Lung microvascular endothelial cell (primary cell): ENCODE results near the gene ARID4B. TPM values are rescaled to one million over a fixed set of nuclear protein-coding genes. Genes with fewer than 3 reads are reported as not detected.
"Not testable (repeated sequence)": the region's sequence is repeated elsewhere in the genome, so short reads cannot be mapped to it uniquely, and the experiment has no call there.

Experiments used
- DNase-seq, 2 donors: peaks; one replicate each; pipeline versions ENCODE4 v3.0.0 to v3.0.0-alpha.2; 2010; ENCODE audit warnings: low read depth in 2 of 2
- total RNA-seq: library from RNA; depleted of rRNA; stranded (reverse); fragments of >200 nt; gene quantifications from 2 replicates; pipeline ENCODE4 v1.2.1, GENCODE V29; 2014

ARID4B gene
- total RNA-seq, 1 donor from 2014 or later, result 43.8 TPM

DNA sequence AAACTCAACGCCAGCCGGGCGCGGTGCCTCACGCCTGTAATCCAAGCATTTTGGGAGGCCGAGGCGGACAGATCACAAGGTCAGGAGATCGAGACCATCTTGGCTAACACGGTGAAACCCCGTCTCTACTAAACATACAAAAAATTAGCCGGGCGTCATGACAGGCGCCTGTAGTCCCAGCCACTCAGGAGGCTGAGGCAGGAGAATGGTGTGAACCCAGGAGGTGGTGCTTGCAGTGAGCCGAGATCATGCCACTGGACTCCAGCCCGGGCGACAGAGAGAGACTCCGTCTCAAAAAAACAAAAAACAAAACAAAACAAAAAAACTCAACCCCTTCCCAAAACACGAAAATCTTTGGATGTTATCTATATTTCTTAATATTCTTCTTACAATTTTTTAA, 58.0 kb downstream of the ARID4B start:
- DNase-seq, result not testable (repeated sequence)

DNA sequence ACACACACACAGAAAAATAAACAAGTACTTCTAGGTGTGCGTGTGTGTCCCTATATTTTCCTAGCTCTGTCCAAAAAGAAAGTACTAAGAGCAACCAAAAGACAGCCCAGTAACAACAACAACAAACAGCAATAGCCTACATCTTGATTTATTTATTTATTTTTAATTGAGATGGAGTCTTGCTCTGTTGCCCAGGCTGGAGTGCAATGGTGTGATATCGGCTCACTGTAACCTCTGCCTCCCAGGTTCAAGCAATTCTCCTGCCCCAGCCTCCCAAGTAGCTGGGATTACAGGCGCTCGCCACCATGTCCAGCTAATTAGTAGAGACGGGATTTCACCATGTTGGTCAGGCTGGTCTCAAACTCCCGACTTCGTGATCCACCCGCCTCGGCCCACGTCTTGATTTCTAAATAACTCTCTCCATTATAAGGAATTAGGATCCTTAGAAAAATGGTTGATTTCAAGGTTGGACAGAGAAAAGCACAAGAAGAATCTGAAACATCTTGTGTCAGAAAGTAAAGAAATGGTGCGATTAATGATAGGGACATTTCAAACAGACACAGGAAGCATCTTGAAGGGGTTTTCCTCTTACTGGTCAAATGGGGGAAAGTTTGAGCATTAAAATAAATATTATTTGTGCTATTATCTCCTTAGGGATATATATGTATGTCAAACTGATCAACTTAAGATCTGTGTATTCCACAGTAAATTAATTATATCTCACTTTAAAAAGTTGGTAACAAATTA, 59.4 kb downstream of the ARID4B start:
- DNase-seq, result no peak

DNA sequence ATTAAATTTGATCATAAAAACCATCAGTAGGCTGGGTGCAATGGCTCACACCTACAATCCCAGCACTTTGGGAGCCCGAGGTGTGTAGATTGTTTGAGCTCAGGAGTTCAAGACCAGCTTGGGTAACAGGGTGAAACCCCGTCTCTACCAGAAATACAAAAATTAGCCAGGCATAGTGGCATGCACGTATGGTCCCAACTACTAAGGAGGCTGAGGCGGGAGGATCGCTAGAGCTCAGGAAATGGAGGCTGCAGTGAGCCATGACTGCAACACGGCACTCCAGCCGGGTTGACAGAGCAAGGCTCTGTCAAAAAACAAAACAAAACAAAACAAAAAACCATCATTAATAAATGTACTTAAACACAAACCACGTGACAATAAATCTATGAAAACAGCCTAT, 61.0 kb downstream of the ARID4B start:
- DNase-seq, result no peak

DNA sequence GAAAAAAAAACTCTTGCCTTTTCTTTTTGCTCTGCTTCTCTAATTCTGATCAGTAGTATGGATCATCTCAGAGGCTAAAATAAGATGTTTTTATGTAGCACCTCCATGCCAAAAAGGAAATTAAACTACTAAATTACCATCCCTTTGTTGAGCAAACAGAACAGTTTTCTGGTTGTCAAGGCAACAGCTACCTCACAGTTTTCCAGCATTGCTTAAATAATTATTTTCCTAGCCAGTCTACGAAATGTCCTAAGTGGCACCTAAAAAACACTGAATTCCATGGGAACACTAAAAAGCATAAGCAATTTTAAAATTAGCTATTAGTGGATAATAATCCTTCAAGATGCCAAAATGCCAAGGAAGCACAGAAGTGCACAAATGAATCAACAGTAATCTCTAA, 61.7 kb downstream of the ARID4B start:
- peak; percentile 45 to 62 for DNase-seq

DNA sequence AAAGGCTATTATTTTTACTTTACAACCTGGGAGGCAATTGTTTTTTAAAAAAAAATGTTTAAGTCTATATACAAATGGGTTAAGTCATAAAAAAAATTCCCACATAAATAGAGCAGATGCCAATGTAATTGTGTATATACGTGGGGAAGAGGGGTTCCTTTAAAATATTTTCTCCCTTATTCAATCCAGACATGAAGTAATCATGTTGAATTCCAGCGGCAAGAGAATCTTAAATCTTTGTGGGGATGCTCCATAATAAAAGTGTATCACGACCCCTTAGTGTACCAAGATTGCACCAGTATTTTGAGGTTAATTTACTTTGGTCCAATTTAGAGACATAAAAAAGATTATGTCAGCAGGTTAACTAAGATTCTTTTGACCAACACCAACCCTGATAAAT, 62.1 kb downstream of the ARID4B start:
- DNase-seq, result no peak

DNA sequence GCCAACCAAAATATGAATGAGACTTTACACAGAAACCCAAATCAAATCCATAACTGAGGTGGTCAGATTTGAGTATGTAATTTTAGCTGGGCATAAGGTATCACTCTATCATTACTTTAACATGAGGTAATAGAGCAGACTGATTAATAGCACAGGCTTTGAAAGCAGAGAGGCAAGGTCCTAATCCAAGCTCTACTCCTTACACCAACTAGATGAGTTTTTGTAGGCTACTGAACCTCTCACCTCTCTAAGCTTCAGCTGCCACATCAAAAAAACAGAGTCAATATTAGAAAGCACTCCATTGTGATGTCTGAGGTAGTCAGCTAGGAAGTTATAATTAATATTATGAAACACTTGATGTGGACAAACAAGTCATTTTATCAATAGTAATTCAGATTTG, 63.7 kb downstream of the ARID4B start:
- DNase-seq, result no peak

DNA sequence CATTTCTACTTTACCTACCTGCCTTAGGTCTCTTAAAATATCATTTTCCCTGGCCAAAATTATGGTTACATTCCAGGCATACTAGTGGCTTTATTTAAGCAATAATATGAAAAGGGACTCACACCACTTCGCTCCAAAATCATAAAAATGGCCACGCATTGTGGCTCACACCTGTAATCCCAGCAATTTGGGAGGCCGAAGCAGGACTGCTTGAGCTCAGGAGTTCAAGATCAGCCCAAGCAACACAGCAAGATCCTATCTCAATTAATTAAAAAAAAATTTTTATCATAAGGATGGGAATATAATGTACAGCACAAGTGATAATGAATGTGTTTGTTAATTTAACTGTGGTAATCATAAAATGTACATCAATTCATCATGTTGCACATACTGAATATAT, 65.4 kb downstream of the ARID4B start:
- DNase-seq, result no peak

DNA sequence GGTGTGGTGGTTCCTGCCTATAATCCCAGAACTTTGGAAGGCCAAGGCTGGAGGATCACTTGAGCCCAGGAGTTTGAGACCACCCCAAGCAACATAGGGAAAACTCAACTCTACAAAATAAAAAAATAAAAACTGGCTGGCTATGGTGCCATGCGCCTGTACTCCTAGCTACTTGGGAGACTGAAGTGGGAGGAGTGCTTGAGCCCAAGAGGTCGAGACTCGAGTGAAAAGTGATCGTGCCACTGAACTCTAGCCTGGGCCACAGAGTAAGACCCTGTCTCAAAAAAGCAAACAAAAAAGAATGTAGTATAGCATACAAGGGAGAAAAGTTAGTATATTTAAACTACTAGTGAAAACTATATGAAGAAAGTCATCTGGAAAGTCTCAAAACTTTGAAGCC, 66.7 kb downstream of the ARID4B start:
- DNase-seq, result no peak

DNA sequence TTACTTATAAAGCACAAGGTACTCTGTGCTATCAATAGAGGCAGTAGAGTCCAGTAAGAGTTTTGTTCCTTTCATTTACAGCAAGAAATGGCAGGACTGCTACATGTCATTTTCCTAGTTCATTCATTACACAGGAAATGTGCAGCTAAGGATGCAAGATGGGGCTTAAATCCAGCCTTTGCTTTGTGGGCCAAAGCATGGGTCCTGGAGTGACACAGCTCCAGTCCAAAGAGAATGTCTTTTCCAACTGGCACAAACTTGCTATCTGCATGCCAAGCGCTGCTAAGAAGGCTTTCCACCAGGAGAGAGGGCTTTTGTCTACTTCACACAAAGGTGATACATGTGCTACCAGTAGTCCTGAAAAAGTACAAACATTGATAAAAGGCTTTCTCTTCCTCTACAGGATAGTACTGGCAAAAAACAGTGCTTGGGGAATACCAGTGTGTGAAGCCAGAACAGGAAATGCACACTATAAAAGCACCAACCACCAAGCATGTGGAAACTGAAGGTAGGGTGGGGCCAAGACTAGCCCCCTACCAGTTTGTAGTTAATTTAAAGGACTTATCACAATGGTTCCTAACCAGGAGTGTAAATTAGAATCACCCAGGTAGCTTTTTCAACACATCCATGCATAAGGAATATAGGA, 68.7 kb downstream of the ARID4B start:
- peak; percentile 7 to 43 for DNase-seq

DNA sequence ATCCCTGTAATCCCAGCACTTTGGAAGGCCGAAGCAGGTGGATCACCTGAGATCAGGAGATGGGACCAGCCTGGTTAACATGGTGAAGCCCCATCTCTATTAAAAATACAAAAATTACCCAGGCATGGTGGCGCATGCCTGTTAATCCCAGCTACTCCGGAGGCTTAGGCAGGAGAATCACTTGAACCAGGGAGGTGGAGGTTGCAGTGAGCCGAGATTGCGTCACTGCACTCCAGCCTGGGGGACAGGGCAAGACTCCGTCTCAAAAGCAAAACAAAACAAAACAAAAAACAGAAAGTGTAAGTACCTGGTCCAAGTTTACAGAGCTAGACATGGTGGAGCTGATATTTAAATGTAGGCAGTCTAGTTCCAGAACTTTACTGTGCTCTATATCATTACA, 69.9 kb downstream of the ARID4B start:
- not testable (repeated sequence) for DNase-seq

DNA sequence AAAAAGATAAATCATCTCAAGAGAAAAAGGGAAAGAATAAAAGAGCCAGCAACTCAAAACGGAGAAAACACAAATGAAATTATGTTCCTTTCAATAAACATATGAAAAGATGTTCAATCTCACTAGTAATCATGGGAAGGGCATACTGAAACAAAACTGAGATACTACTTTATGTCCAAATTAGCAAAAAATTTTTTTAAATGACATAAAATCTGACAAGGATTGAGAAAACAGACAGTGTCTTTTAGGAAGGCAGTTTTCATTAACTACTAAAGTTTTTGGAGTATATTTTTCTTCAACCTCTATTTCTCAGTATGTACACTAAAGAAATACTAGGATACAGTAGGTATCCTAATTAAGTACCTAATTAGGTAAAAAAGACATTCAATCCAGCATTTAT, 73.3 kb downstream of the ARID4B start:
- no peak for DNase-seq

DNA sequence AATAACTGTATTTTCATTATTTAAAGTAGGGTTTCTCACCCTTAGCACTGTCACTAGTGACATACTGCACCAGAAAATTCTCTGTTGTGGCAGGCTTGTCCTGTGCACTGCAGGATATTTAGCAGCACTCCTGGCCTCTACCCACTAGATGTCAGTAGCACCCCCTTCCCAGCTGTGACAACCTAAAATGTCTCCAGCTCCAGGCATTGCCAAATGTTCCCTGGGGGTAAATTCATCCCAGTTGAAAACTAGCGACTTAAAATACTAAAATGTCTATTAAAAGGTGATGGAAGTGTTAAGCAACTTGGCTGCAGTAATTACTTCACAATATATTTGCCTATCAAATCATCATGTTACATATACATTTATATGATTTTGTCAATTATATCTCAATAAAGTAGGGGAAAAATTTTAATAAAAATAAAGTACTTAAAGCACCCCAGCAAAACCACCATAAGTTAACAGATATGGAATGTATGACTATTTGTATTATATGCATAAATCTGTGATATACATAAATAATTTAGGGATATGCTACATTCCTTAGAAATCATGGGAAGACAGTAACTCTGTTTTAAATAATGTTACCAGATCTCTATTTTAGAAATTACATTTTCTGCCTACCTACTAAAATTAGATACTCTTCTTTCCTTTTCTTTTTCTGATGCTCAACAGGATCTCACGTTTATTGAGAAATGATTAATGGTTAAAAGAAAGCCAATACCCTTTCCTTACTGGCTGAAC, 74.6 kb downstream of the ARID4B start:
- peak; percentile 76 to 81 for DNase-seq

DNA sequence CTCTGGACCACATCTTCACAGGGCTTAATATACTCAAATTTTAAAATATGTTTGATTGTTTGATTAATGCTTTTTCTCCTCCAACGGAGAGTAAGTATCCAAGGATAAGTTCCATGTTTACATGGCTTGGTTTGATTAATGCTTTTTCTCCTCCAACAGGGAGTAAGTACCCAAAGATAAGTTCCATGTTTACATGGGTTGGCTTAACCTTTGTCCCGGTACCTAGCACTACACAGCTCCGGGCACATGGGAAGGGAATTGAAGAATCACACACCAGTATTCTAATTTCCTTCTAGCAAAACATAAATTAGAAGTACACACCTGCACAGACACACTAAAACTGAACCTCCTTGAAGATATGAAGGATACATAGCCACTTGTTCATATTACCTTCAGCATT, 77.5 kb downstream of the ARID4B start:
- DNase-seq, result no peak

DNA sequence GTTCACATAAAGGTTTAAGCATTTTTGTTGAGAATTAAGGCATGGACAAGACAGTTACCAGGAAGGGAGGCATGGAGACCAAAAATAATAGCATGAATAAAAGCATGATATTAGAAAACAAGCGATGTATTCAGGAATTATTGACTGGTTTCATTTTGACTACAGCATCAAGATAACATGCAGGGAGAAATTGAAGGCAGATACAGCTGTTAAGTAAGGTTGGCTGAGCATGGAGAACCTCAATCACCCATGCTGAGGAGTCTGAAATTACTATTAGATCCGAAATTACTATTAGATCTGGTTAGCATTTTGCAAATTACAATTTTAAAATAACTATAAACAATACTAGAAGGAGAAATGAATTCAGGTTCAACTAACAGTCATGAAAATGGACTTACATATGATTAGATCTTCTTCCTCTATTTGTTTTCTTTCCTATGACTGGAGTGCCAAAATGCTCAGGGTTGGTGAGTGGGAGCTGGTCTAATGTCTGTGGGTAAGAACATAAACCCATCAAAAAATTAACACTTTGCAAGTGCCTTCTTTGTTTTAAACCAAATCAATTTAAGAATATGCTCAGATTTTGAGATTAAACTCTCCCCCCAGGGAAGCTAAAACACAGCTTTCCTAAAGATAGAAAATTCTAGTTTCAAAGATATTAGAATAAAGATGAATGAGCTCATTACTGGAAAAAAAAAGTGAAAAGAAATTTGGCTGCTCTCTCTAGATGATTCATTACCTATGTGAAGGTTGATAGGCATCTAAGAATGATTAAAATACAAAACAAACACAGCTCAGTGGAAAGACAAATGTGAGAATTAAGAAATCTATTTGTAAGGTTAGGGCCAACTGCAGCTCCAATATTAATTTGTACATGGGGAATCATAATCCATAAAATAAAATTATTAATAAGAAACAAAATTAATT, 81.7 kb downstream of the ARID4B start:
- DNase-seq, result peak; percentile 36 to 39

DNA sequence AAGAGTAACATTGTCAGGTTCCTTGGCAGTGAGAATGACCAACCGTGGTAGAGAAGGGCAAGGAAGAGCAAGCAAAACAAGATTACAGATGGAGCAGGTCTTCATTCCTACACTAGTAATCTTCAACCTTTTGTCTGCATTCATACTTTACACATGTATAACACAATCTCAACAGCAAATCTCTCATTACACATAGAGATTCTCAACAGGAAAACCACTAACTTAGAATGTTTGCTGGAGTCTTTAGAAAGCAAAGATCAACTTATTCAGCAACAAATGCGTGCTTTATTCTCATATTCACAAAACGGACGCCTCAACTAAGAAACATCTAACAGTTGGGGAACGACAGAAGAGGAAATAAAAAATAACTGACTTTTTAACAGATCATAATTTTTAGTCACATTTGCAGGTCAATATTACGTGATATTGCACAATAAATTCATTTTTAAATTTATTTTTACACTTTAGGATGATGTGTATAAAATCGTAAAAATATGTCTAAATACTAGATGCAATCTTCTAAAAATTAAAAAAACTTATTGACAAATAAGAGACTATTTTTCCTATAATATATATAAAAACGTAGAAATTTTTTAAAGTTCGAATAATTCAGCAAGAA, 82.9 kb downstream of the ARID4B start:
- no peak for DNase-seq

DNA sequence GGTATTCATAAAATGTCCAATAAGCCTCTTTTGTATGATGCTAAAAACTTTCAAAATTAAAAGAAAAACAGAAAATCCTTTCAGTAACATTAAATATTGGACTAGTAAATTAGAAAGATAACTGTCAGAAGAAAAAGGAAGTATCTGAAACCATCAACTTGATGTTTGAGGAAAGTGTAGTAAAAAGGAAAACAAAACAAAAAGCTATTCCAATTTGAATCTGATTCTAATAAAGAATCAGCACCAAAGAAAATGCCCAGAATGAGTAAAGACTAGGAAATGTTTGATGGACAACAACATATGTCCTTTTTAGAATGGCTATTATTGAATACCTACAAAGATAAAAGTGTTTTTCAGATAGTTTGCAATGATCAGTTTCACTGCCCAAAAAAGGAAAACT, 87.0 kb downstream of the ARID4B start:
- no peak for DNase-seq

DNA sequence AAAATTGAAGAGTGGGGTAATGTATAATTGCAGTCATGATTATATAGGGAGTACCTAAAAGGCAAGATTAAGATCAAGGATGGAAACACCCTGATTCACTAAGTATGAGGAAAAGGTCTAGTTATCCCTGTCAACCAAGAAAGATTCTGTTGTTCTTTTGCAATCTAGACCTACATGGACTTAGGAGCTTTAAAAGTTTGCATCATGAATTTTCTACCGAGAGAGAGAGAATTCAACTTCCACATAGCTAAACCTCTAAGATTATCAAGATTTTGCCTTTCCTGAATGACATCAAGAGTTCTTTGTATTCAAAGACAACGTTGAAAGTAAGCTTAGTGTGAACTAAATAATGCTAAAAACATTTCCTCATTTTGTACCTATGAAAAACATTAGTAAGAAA, 88.1 kb downstream of the ARID4B start:
- DNase-seq, result no peak

DNA sequence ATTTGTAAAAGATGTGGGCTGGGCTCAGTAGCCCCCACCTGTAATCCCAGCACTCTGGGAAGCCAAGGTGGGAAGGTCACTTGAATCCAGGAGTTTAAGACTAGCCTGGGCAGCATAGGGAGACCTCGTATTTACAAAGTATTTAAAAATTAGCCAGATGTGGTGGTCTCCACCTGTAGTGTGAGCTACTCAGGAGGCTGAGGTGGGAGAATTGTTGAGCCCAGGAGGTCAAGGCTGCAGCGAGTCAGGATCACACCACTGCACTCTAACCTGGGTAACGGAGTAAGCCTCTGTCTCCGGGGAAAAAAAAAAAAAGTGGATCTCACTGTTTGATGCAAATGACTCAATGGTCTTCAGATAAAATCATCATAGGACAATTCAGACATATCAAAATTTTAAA, 89.4 kb downstream of the ARID4B start:
- no peak for DNase-seq

DNA sequence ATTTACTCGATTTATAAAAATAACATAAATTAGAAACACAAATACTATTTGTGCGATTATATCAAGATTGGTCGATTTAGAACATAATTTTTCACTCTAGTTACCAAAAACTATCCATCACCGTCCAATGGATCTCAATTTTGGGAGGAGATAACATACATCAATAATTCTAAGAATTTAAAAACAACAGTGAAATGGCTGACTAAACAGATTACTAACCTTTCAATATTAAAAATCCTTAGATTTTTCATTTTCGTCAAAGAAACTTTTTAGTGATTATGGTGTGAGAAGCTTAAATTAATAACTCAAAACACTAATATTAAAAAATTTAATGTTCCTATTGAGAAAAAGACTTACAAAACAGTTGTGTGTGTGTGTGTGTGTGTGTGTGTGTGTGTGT, 91.9 kb downstream of the ARID4B start:
- no peak for DNase-seq

DNA sequence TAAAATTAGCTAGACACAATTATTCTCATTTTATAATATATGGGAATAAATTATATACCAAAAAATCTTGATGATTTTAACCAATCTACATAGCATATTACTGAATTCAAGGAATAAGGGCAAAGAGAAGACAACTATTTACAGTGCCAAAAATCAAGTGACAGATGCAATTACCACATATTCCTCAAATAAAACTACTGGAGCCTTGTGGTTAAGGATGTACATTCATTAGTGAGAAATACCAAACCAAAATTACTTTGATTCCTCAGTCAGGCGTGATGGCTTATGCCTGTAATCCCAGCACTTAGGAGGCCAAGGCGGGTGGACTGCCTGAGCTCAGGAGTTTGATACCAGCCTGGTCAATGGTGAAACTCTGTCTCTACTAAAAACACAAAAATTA, 98.1 kb downstream of the ARID4B start:
- DNase-seq, result no peak

DNA sequence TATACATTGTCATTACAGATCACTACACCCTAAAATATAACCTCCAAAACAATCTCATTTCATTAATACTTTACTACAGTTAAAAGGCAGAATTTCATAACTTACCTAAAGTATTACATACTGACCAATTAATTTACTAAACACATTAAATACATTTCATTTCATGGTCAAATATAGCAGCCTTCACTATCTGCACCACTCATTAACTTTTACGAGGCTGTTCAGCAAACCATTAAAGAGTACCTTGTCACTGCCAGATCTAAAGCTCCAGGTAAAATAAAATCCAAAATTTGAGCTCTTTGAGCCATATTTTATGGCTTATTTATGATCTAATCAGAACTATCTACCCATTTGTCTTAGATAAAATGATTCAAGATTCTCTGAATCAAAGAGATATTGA, 100.6 kb downstream of the ARID4B start:
- DNase-seq, result no peak
